Epithelial cell of proximal tubule (primary cell): ENCODE results near the gene CYP2A13. TPM values are rescaled to one million over a fixed set of nuclear protein-coding genes. Genes with fewer than 3 reads are reported as not detected.
"Not testable (repeated sequence)": the region's sequence is repeated elsewhere in the genome, so short reads cannot be mapped to it uniquely, and the experiment has no call there.

Experiments used
- DNase-seq: peaks from one replicate; pipeline ENCODE4 v3.0.0-alpha.2; 2011; ENCODE audit warnings: low read depth
- H3K4me3 ChIP-seq: 2 replicates; pipeline ENCODE4 v1.5.1; 2011; ENCODE audit warnings: low read depth, mild to moderate bottlenecking, low read length
- total RNA-seq: library from RNA; depleted of rRNA; stranded (reverse); fragments of >200 nt; gene quantifications from 2 replicates; pipeline ENCODE4 v1.2.3, GENCODE V29; 2015
- TF ChIP-seq, protein P1 (sequence below): conservative IDR thresholded peaks from 2 replicates; pipeline ENCODE4 v1.5.1; 2012; ENCODE audit warnings: low read depth, mild to moderate bottlenecking, low read length

The CYP2A13 gene
- total RNA-seq, 1 donor from 2014 or later: not detected

GRCh38 chr19:41106177-41106576, 17.9 kb downstream of the CYP2A13 start:
- no peak for DNase-seq
- TF ChIP-seq, protein P1, sequence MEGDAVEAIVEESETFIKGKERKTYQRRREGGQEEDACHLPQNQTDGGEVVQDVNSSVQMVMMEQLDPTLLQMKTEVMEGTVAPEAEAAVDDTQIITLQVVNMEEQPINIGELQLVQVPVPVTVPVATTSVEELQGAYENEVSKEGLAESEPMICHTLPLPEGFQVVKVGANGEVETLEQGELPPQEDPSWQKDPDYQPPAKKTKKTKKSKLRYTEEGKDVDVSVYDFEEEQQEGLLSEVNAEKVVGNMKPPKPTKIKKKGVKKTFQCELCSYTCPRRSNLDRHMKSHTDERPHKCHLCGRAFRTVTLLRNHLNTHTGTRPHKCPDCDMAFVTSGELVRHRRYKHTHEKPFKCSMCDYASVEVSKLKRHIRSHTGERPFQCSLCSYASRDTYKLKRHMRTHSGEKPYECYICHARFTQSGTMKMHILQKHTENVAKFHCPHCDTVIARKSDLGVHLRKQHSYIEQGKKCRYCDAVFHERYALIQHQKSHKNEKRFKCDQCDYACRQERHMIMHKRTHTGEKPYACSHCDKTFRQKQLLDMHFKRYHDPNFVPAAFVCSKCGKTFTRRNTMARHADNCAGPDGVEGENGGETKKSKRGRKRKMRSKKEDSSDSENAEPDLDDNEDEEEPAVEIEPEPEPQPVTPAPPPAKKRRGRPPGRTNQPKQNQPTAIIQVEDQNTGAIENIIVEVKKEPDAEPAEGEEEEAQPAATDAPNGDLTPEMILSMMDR: no peak
- H3K4me3 ChIP-seq: no peak overlapping the region

DNA sequence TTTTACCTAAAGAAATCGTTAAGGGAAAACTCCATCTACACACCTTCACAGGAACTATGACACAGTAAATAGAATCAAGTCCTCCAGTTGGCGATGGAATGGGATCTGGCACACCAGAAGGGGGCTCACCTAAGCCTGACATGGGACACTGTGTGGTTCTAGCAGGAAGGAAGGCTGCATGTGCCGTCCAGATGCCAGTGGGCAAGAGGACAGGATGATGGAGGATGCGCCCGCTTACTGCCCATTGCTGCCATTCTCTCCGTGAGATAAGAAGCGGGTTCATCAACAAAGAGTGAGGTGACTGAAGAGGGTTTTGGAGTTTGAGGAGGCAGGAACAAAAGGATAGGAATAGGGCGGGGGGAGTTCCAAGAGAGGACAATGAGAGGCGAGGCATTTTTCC, 23.0 kb downstream of the CYP2A13 start:
- TF ChIP-seq, protein P1: no peak
- no peak overlapping the region for H3K4me3 ChIP-seq
- DNase-seq: no peak

- TF ChIP-seq, protein P1: no peak
- no peak for DNase-seq
- no peak overlapping the region for H3K4me3 ChIP-seq
Observed at GRCh38 chr19:41111750-41112295, 23.6 kb downstream of the CYP2A13 start.

- TF ChIP-seq, protein P1: no peak
- no peak for DNase-seq
- H3K4me3 ChIP-seq: no peak overlapping the region
Observed at GRCh38 chr19:41112728-41113290, 24.6 kb downstream of the CYP2A13 start.

DNA sequence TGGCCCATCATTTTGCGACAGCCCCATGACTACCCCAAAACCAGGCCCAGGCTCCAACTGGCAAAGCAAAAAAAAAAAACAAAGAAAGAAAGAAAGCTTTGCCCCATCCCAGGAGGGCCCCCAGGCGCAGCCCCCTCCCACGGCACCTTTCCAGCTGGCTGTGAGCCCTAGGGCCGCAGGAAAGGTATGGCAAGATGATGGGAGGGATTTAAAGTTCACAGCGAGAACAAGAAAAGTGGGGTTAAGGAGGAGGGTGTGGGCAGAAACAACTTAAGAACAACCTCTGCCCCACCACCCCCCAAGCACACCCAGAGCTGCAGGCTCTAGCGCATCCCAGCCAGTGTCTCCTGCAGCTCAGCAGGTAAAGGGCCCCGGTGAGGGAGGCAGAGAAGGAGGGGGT, 25.9 kb downstream of the CYP2A13 start, which contains the start of gene CYP2F1:
Gene CYP2F1, plus strand, starts transcription at position 301 of the 400 bp plus-strand sequence. CDS start 1,757 bp downstream, outside the sequence.
- no peak within 1 kb of the TSS for H3K4me3 ChIP-seq
- no peak for DNase-seq
- TF ChIP-seq, protein P1: no peak

DNA sequence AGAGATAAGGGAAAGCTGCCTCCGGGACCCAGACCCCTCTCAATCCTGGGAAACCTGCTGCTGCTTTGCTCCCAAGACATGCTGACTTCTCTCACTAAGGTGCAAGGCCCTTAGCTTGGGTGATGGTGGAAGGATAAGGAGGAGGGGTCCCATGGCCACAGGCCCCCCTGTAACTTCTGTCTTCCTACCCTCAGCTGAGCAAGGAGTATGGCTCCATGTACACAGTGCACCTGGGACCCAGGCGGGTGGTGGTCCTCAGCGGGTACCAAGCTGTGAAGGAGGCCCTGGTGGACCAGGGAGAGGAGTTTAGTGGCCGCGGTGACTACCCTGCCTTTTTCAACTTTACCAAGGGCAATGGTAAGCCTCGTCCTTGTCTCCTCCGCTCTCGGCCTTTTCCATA, 28.0 kb downstream of the CYP2A13 start:
- H3K4me3 ChIP-seq: no peak overlapping the region
- no peak for DNase-seq
- TF ChIP-seq, protein P1: no peak

- H3K4me3 ChIP-seq, DNase-seq: not testable (repeated sequence)
Observed at GRCh38 chr19:41120929-41121911, 33.0 kb downstream of the CYP2A13 start.

- H3K4me3 ChIP-seq, DNase-seq: not testable (repeated sequence)
Observed at GRCh38 chr19:41122846-41123245, 34.6 kb downstream of the CYP2A13 start.
